KMS-11 (cell line): ENCODE measurements around the gene COL9A1.
"Not testable (repeated sequence)": the region's sequence is repeated elsewhere in the genome, so short reads cannot be mapped to it uniquely, and the experiment has no call there.

Experiments used
- H2AFZ ChIP-seq: fragments of 200-600 bp; sonication (generic); 2 replicates; pipeline ENCODE4 v1.6.1; 2016; ENCODE audit warnings: antibody characterized with exemption, mixed run types, low read depth
- H3K27ac ChIP-seq: fragments of 200-600 bp; sonication (generic); 2 replicates; pipeline ENCODE4 v1.6.1; 2016; ENCODE audit warnings: mild to moderate bottlenecking, mixed run types
- H3K27me3 ChIP-seq: fragments of 200-600 bp; sonication (generic); 2 replicates; pipeline ENCODE4 v1.6.1; 2017; ENCODE audit warnings: mild to moderate bottlenecking, low read depth, mixed run types, moderate library complexity; ENCODE audit not compliant: insufficient read depth
- H3K36me3 ChIP-seq: fragments of 200-600 bp; sonication (generic); 2 replicates; pipeline ENCODE4 v1.6.1; 2017; ENCODE audit warnings: mild to moderate bottlenecking, mixed run types; ENCODE audit not compliant: insufficient read depth
- H3K4me1 ChIP-seq: fragments of 200-600 bp; sonication (generic); 2 replicates; pipeline ENCODE4 v1.6.1; 2016; ENCODE audit warnings: mild to moderate bottlenecking, low read depth, mixed run types; ENCODE audit not compliant: poor library complexity, severe bottlenecking
- H3K4me2 ChIP-seq: fragments of 200-600 bp; sonication (generic); 2 replicates; pipeline ENCODE4 v1.7.0; 2016; ENCODE audit warnings: mild to moderate bottlenecking, mixed run types
- H3K4me3 ChIP-seq: fragments of 200-600 bp; sonication (generic); IDR thresholded peaks from 2 replicates; pipeline ENCODE4 v1.6.1; 2017; ENCODE audit warnings: low read depth, low read length, mixed read lengths; ENCODE audit not compliant: insufficient read depth
- H3K79me2 ChIP-seq: fragments of 200-600 bp; sonication (generic); 2 replicates; pipeline ENCODE4 v1.6.1; 2016; ENCODE audit warnings: low read depth, mixed run types; ENCODE audit not compliant: insufficient read depth
- H3K9ac ChIP-seq: fragments of 200-600 bp; sonication (generic); 2 replicates; pipeline ENCODE4 v1.6.1; 2016; ENCODE audit warnings: mild to moderate bottlenecking, mixed run types
- H4K20me1 ChIP-seq: fragments of 200-600 bp; sonication (generic); 2 replicates; pipeline ENCODE4 v1.6.1; 2016; ENCODE audit warnings: mild to moderate bottlenecking, mixed run types; ENCODE audit not compliant: insufficient read depth
- CTCF ChIP-seq: fragments of 200-600 bp; sonication (generic); conservative IDR thresholded peaks from 2 replicates; pipeline ENCODE4 v1.6.1; 2017; ENCODE audit warnings: low read depth, mild to moderate bottlenecking, antibody characterized with exemption, low read length, moderate library complexity, mixed read lengths

The COL9A1 gene

GRCh38 chr6:70303034-70303525 is at the start of gene COL9A1:
TSS of gene COL9A1 (minus strand) at chr6:70303084. CDS start at chr6:70302924, 160 bp downstream.
- no peak within 1 kb of the TSS for H3K4me3 ChIP-seq
- no peak within 1 kb of the TSS for H3K4me2 ChIP-seq
- no peaks in the 10 kb centered on the region for H3K36me3 ChIP-seq
- no peak within 1 kb of the TSS for H3K27ac ChIP-seq
- H4K20me1 ChIP-seq = no peaks in the 10 kb centered on the region
- no peaks in the 10 kb centered on the region for H3K27me3 ChIP-seq
- TF ChIP-seq CTCF = no peak
- no peak within 1 kb of the TSS for H3K9ac ChIP-seq
- no peaks in the 10 kb centered on the region for H3K4me1 ChIP-seq
- H3K79me2 ChIP-seq = no peaks in the 10 kb centered on the region
- H2AFZ ChIP-seq = no peak within 1 kb of the TSS

- Histone ChIP-seq H3K27ac (no peak overlapping the region), H3K4me2 (no peak overlapping the region), H3K4me3 (no peak overlapping the region), H3K4me1 (no peaks in the 10 kb centered on the region), H3K9ac (no peak overlapping the region), H4K20me1 (no peaks in the 10 kb centered on the region), H2AFZ (no peak overlapping the region), H3K36me3 (no peaks in the 10 kb centered on the region), H3K79me2 (no peaks in the 10 kb centered on the region), H3K27me3 (no peaks in the 10 kb centered on the region)
- TF ChIP-seq CTCF = no peak
Measured at GRCh38 chr6:70351461-70351860, 48.6 kb upstream of the COL9A1 start.

DNA sequence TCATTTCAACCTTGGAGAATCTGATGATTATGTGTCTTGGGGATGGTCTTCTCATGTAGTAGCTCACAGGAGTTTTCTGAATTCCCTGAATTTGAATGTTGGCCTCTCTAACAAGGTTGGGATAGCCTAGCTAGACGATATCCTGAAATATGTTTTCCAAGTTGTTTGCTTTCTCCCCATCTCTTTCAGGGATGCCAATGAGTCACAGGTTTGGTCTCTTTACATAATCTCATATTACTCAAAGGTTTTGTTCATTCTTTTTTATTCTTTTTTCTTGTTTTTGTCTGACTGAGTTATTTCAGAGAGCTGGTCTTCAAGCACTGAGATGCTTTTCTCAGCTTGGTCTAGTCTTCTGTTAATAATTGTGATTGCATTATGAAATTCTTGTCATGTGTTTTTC is 42.7 kb upstream of the COL9A1 start:
- Histone ChIP-seq H3K27ac (no peak overlapping the region), H3K4me1 (no peaks in the 10 kb centered on the region), H2AFZ (no peak overlapping the region), H4K20me1 (no peaks in the 10 kb centered on the region), H3K27me3 (no peaks in the 10 kb centered on the region), H3K4me2 (no peak overlapping the region), H3K36me3 (no peaks in the 10 kb centered on the region), H3K79me2 (no peaks in the 10 kb centered on the region), H3K9ac (no peak overlapping the region), H3K4me3 (no peak overlapping the region)
- TF ChIP-seq CTCF = no peak

- Histone ChIP-seq H3K4me3 (no peak overlapping the region), H3K79me2 (no peaks in the 10 kb centered on the region), H3K27me3 (no peaks in the 10 kb centered on the region), H2AFZ (no peak overlapping the region), H4K20me1 (no peaks in the 10 kb centered on the region), H3K4me2 (no peak overlapping the region), H3K27ac (no peak overlapping the region), H3K4me1 (no peaks in the 10 kb centered on the region), H3K36me3 (no peaks in the 10 kb centered on the region), H3K9ac (no peak overlapping the region)
- no peak for TF ChIP-seq CTCF
Measured at GRCh38 chr6:70343313-70343712, 40.4 kb upstream of the COL9A1 start.

- not testable (repeated sequence) for H3K4me3 ChIP-seq, H3K27ac ChIP-seq, H3K9ac ChIP-seq, H3K27me3 ChIP-seq, H3K36me3 ChIP-seq, H3K4me1 ChIP-seq, H3K4me2 ChIP-seq, H3K79me2 ChIP-seq, H2AFZ ChIP-seq, H4K20me1 ChIP-seq
Measured at GRCh38 chr6:70339810-70340209, 36.9 kb upstream of the COL9A1 start.
